ENCODE measurements around the gene CERS1.

CERS1 gene

DNA sequence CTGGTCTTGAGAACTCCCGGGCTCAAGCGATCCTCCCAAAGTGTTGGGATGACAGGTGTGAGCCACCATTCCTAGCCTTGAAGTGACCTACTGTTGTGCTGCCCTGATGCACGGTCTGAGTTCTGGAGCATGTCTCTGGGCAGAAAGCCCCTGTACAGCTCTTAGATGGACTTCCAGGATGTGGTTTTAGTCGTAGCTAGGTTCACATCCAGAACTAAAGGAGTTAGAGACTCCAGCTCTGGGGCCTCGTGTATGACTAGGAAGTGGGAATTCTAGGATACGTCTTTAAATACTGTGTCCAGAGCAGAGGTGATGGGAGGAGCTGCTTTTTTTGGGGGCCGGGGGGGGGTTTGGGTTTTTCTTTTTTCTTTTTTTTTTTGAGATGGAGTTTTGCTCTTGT is 52.0 kb downstream of the CERS1 start:
- no peak for DNase-seq (ENCODE audit: low read depth)
- no peak overlapping the region for H3K4me3 ChIP-seq (ENCODE audit: control insufficient read depth, low read depth, low read length)
- TF ChIP-seq, protein P1, sequence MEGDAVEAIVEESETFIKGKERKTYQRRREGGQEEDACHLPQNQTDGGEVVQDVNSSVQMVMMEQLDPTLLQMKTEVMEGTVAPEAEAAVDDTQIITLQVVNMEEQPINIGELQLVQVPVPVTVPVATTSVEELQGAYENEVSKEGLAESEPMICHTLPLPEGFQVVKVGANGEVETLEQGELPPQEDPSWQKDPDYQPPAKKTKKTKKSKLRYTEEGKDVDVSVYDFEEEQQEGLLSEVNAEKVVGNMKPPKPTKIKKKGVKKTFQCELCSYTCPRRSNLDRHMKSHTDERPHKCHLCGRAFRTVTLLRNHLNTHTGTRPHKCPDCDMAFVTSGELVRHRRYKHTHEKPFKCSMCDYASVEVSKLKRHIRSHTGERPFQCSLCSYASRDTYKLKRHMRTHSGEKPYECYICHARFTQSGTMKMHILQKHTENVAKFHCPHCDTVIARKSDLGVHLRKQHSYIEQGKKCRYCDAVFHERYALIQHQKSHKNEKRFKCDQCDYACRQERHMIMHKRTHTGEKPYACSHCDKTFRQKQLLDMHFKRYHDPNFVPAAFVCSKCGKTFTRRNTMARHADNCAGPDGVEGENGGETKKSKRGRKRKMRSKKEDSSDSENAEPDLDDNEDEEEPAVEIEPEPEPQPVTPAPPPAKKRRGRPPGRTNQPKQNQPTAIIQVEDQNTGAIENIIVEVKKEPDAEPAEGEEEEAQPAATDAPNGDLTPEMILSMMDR (conservative IDR thresholded peaks at IDR 0.05; ENCODE audit: control insufficient read depth, insufficient read depth, low read depth, low read length), result no peak

DNA sequence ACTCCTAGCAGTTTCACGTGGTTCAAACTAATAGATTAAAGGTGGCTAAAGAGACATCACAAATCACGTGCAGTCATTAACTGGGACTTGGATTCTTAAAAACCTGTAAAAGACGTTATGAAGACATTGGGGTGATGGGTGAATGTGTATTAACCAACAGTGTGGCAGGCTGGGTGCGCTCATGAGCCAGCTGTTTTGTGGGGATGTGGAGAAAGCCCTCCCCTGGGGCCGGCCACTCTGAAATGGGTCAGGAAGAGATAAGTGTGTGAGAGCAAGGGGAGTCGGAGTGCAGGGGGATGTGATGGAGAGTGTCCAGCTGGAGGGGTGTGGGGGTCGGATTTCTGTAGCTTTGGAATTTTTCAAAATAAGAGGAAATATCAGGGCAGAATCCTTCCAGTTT is 53.8 kb downstream of the CERS1 start:
- TF ChIP-seq, protein P1 (conservative IDR thresholded peaks at IDR 0.05; ENCODE audit: control insufficient read depth, insufficient read depth, low read depth, low read length), result no peak
- no peak overlapping the region for H3K4me3 ChIP-seq (ENCODE audit: control insufficient read depth, low read depth, low read length)
- DNase-seq (ENCODE audit: low read depth), result no peak

GRCh38 chr19:18841400-18841799 is 54.6 kb downstream of the CERS1 start:
- no peak for DNase-seq (ENCODE audit: low read depth)
- TF ChIP-seq, protein P1 (conservative IDR thresholded peaks at IDR 0.05; ENCODE audit: control insufficient read depth, insufficient read depth, low read depth, low read length), result no peak
- no peak overlapping the region for H3K4me3 ChIP-seq (ENCODE audit: control insufficient read depth, low read depth, low read length)

- TF ChIP-seq, protein P1 (conservative IDR thresholded peaks at IDR 0.05; ENCODE audit: control insufficient read depth, insufficient read depth, low read depth, low read length), result no peak
- H3K4me3 ChIP-seq (ENCODE audit: control insufficient read depth, low read depth, low read length), result no peak overlapping the region
- DNase-seq (ENCODE audit: low read depth), result no peak
Observed at GRCh38 chr19:18840288-18841267, 55.4 kb downstream of the CERS1 start.

- TF ChIP-seq, protein P1 (conservative IDR thresholded peaks at IDR 0.05; ENCODE audit: control insufficient read depth, insufficient read depth, low read depth, low read length), result no peak
- DNase-seq (ENCODE audit: low read depth), result no peak
- no peak overlapping the region for H3K4me3 ChIP-seq (ENCODE audit: control insufficient read depth, low read depth, low read length)
Observed at GRCh38 chr19:18839465-18840287, 56.3 kb downstream of the CERS1 start.

GRCh38 chr19:18834644-18834984 is 61.3 kb downstream of the CERS1 start:
- DNase-seq (ENCODE audit: low read depth), result no peak
- peak overlapping the region; percentile 88 for H3K4me3 ChIP-seq (ENCODE audit: control insufficient read depth, low read depth, low read length)
- TF ChIP-seq, protein P1 (conservative IDR thresholded peaks at IDR 0.05; ENCODE audit: control insufficient read depth, insufficient read depth, low read depth, low read length), result no peak

Measured in fibroblast of mammary gland (primary cell).